ENCODE results near the gene LYZL1. TPM values are rescaled to one million over a fixed set of nuclear protein-coding genes. Genes with fewer than 3 reads are reported as not detected.

The LYZL1 gene
- total and polyA plus RNA-seq, 2 of the 8 experiments (the other 6 are each of a cell fraction or from before 2014, with no cell fraction given), result not detected

DNA sequence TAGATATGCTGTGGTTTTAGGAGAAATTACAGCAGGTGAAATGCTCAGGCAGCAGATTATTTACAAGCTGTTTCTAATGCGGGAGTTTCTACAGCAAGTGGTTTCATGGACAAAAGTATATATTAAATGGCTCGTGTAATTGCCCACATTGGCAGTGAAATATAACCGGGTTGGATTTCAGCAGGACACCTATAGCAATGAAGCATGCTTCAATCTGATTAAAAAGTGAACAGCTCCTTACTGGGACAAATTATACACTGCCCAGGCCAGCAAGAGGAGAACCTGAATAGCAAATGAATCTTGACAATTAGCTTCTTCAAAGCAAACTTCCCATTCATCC lies 35.2 kb upstream of the LYZL1 start (continued):
- TF ChIP-seq, protein P1, sequence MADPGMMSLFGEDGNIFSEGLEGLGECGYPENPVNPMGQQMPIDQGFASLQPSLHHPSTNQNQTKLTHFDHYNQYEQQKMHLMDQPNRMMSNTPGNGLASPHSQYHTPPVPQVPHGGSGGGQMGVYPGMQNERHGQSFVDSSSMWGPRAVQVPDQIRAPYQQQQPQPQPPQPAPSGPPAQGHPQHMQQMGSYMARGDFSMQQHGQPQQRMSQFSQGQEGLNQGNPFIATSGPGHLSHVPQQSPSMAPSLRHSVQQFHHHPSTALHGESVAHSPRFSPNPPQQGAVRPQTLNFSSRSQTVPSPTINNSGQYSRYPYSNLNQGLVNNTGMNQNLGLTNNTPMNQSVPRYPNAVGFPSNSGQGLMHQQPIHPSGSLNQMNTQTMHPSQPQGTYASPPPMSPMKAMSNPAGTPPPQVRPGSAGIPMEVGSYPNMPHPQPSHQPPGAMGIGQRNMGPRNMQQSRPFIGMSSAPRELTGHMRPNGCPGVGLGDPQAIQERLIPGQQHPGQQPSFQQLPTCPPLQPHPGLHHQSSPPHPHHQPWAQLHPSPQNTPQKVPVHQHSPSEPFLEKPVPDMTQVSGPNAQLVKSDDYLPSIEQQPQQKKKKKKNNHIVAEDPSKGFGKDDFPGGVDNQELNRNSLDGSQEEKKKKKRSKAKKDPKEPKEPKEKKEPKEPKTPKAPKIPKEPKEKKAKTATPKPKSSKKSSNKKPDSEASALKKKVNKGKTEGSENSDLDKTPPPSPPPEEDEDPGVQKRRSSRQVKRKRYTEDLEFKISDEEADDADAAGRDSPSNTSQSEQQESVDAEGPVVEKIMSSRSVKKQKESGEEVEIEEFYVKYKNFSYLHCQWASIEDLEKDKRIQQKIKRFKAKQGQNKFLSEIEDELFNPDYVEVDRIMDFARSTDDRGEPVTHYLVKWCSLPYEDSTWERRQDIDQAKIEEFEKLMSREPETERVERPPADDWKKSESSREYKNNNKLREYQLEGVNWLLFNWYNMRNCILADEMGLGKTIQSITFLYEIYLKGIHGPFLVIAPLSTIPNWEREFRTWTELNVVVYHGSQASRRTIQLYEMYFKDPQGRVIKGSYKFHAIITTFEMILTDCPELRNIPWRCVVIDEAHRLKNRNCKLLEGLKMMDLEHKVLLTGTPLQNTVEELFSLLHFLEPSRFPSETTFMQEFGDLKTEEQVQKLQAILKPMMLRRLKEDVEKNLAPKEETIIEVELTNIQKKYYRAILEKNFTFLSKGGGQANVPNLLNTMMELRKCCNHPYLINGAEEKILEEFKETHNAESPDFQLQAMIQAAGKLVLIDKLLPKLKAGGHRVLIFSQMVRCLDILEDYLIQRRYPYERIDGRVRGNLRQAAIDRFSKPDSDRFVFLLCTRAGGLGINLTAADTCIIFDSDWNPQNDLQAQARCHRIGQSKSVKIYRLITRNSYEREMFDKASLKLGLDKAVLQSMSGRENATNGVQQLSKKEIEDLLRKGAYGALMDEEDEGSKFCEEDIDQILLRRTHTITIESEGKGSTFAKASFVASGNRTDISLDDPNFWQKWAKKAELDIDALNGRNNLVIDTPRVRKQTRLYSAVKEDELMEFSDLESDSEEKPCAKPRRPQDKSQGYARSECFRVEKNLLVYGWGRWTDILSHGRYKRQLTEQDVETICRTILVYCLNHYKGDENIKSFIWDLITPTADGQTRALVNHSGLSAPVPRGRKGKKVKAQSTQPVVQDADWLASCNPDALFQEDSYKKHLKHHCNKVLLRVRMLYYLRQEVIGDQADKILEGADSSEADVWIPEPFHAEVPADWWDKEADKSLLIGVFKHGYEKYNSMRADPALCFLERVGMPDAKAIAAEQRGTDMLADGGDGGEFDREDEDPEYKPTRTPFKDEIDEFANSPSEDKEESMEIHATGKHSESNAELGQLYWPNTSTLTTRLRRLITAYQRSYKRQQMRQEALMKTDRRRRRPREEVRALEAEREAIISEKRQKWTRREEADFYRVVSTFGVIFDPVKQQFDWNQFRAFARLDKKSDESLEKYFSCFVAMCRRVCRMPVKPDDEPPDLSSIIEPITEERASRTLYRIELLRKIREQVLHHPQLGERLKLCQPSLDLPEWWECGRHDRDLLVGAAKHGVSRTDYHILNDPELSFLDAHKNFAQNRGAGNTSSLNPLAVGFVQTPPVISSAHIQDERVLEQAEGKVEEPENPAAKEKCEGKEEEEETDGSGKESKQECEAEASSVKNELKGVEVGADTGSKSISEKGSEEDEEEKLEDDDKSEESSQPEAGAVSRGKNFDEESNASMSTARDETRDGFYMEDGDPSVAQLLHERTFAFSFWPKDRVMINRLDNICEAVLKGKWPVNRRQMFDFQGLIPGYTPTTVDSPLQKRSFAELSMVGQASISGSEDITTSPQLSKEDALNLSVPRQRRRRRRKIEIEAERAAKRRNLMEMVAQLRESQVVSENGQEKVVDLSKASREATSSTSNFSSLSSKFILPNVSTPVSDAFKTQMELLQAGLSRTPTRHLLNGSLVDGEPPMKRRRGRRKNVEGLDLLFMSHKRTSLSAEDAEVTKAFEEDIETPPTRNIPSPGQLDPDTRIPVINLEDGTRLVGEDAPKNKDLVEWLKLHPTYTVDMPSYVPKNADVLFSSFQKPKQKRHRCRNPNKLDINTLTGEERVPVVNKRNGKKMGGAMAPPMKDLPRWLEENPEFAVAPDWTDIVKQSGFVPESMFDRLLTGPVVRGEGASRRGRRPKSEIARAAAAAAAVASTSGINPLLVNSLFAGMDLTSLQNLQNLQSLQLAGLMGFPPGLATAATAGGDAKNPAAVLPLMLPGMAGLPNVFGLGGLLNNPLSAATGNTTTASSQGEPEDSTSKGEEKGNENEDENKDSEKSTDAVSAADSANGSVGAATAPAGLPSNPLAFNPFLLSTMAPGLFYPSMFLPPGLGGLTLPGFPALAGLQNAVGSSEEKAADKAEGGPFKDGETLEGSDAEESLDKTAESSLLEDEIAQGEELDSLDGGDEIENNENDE (IDR thresholded peaks at IDR 0.05; ENCODE audit: insufficient replicate concordance, low read length), result no peak
- TF ChIP-seq EZH2 (IDR thresholded peaks at IDR 0.05; ENCODE audit: low read depth, low read length, severe bottlenecking) (no peak), BCL11A (IDR thresholded peaks at IDR 0.05; ENCODE audit: low read depth in 2 of 2, low read length in 2 of 2) (no peak)

Data from H1 (cell line).